Measurements from ENCODE around the gene MRPL48.

MRPL48 gene

DNA sequence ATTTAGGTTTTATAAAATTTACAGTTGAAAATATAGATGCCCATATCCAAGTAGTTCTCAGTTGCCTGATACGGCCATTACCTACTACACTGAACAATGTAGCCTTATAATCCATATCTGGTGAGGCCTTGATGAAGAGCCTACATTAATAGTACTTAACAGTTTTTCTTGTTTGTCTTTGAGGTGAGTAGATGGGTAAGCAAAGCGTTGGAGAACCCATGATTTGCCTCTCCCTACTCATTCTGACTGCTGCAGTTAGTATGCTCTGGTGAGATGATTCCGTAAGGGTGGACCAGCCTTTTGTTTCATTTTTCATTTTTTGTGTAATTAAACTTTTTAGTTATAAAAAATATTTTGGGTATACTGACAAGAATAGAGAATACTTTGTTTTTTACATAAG lies 100.6 kb downstream of the MRPL48 start:
- Histone ChIP-seq H3K27ac (no peak overlapping the region), H3K36me3 (replicated peaks) (no peaks in the 10 kb centered on the region), H3K4me3 (ENCODE audit: low read depth, low read length) (no peak overlapping the region), H3K27me3 (replicated peaks) (no peaks in the 10 kb centered on the region)
- no peak for DNase-seq
- TF ChIP-seq, protein P1, sequence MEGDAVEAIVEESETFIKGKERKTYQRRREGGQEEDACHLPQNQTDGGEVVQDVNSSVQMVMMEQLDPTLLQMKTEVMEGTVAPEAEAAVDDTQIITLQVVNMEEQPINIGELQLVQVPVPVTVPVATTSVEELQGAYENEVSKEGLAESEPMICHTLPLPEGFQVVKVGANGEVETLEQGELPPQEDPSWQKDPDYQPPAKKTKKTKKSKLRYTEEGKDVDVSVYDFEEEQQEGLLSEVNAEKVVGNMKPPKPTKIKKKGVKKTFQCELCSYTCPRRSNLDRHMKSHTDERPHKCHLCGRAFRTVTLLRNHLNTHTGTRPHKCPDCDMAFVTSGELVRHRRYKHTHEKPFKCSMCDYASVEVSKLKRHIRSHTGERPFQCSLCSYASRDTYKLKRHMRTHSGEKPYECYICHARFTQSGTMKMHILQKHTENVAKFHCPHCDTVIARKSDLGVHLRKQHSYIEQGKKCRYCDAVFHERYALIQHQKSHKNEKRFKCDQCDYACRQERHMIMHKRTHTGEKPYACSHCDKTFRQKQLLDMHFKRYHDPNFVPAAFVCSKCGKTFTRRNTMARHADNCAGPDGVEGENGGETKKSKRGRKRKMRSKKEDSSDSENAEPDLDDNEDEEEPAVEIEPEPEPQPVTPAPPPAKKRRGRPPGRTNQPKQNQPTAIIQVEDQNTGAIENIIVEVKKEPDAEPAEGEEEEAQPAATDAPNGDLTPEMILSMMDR (IDR thresholded peaks at IDR 0.05; ENCODE audit: low read depth, low read length, missing control alignments) = no peak
- in situ Hi-C loops (cut with HindIII; ENCODE audit: low pct_ligation_motif_present, low sequenced_read_pairs) = no loop called here

DNA sequence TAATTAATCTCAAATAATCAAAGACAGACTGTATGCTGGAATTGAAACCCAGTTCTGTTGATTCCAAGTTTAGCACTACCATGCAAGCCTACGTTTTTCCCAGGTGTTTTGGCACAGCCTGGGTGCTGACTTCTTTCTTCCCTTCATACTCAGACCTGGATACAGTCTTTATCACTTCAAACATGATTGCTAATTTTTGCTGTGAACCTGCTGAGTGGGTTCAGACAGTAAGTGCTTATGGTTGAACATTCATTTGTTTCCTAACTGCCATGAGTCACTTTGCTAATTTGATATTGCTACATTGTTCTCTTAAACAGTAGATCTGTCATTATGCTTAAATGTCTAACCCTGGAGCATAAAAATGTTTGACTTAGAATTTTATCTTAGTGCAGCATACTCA lies 101.3 kb downstream of the MRPL48 start:
- TF ChIP-seq, protein P1 (IDR thresholded peaks at IDR 0.05; ENCODE audit: low read depth, low read length, missing control alignments) = no peak
- Histone ChIP-seq H3K36me3 (replicated peaks) (no peaks in the 10 kb centered on the region), H3K27ac (no peak overlapping the region), H3K4me3 (ENCODE audit: low read depth, low read length) (no peak overlapping the region), H3K27me3 (replicated peaks) (no peaks in the 10 kb centered on the region)
- DNase-seq = no peak
- in situ Hi-C loops (cut with HindIII; ENCODE audit: low pct_ligation_motif_present, low sequenced_read_pairs) = no loop called here

- Histone ChIP-seq H3K27ac (no peak overlapping the region), H3K27me3 (replicated peaks) (no peaks in the 10 kb centered on the region), H3K4me3 (ENCODE audit: low read depth, low read length) (no peak overlapping the region), H3K36me3 (replicated peaks) (no peaks in the 10 kb centered on the region)
- no peak for DNase-seq
- in situ Hi-C loops (cut with HindIII; ENCODE audit: low pct_ligation_motif_present, low sequenced_read_pairs) = no loop called here
- TF ChIP-seq, protein P1 (IDR thresholded peaks at IDR 0.05; ENCODE audit: low read depth, low read length, missing control alignments) = no peak
Measured at GRCh38 chr11:73889536-73889935, 101.9 kb downstream of the MRPL48 start.

GRCh38 chr11:73893041-73893440 lies 105.4 kb downstream of the MRPL48 start:
- no peak for DNase-seq
- TF ChIP-seq, protein P1 (IDR thresholded peaks at IDR 0.05; ENCODE audit: low read depth, low read length, missing control alignments) = no peak
- no peak overlapping the region for H3K27ac ChIP-seq
- no peaks in the 10 kb centered on the region for H3K36me3 ChIP-seq (replicated peaks)
- H3K27me3 ChIP-seq (replicated peaks) = no peaks in the 10 kb centered on the region
- no peak overlapping the region for H3K4me3 ChIP-seq (ENCODE audit: low read depth, low read length)
- in situ Hi-C loops (cut with HindIII; ENCODE audit: low pct_ligation_motif_present, low sequenced_read_pairs) = no loop called here

DNA sequence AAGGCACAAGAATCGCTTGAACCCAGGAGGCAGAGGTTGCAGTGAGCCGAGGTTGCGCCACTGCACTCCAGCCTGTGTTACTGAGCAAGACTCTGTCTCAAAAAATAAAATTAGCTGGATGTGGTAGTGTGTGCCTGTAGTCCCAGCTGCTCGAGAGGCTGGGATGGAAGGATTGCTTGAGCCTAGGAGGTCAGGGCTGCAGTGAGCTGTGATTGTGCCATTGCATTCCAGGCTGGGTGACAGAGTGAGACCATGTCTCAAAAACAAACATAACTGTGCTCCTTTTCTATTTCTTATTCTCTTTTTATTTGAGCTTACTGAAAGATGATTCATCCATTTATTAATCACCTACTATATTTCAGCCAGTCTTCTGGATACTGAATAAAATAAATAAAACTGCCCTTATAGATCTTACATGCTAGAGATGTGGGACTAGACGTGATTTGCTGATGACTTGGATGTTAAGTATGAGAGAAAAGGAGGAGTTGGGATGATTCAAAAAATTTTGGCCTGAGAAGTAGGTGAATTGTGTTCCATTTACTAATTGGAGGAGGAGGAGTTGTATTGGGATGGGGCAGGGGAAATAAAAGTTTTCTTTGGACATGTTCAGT lies 107.2 kb downstream of the MRPL48 start:
- in situ Hi-C loops (cut with HindIII; ENCODE audit: low pct_ligation_motif_present, low sequenced_read_pairs) = no loop called here
- H3K27me3 ChIP-seq (replicated peaks) = no peaks in the 10 kb centered on the region
- H3K27ac ChIP-seq = no peak overlapping the region
- TF ChIP-seq, protein P1 (IDR thresholded peaks at IDR 0.05; ENCODE audit: low read depth, low read length, missing control alignments) = no peak
- H3K4me3 ChIP-seq (ENCODE audit: low read depth, low read length) = no peak overlapping the region
- DNase-seq = no peak
- no peaks in the 10 kb centered on the region for H3K36me3 ChIP-seq (replicated peaks)

DNA sequence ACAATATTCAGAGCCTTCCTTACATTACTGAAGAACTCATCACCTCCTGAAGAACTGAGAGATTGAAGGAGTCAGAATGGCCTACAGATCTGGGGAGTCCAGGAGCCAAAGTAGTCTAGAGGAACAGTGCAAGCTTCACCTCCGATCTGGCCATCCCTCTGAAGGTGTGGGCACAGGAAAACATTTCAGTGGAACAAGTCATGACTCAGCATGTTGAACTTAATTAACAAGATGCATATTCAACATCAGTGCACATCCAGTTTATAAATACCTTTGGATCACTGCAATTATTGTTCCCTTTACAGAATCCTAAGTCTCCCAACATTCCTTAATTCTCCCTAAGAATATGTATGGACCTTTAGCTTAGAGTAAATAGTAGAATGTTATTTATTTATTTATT lies 114.6 kb downstream of the MRPL48 start:
- in situ Hi-C loops (cut with HindIII; ENCODE audit: low pct_ligation_motif_present, low sequenced_read_pairs) = no loop called here

More for the DNA sequence above, 114.6 kb downstream of the MRPL48 start:
- Histone ChIP-seq H3K36me3 (replicated peaks) (peaks cover 5% of the 10 kb centered on the region), H3K4me3 (ENCODE audit: low read depth, low read length) (no peak overlapping the region), H3K27me3 (replicated peaks) (no peaks in the 10 kb centered on the region), H3K27ac (no peak overlapping the region)
- TF ChIP-seq, protein P1 (IDR thresholded peaks at IDR 0.05; ENCODE audit: low read depth, low read length, missing control alignments) = no peak
- DNase-seq = no peak

Measured in brain microvascular endothelial cell (primary cell).